ENCODE measurements around the gene CHGA. TPM values are rescaled to one million over a fixed set of nuclear protein-coding genes. Genes with fewer than 3 reads are reported as not detected.

The CHGA gene
- total RNA-seq, 4 donors from 2014 or later: 116 to 425 (median 310) TPM

- Histone ChIP-seq H3K27ac (no peak overlapping the region), H3K4me3 (no peak overlapping the region), H3K36me3 (peaks cover 0 to 51% (median 0%) of the 10 kb centered on the region in 3 donors), H3K4me1 (no peaks in the 10 kb centered on the region), H3K27me3 (no peaks in the 10 kb centered on the region), H3K9me3 (no peaks in the 10 kb centered on the region)
- DNase-seq: peak in 1 of 3 donors; percentile 64
- no peak for TF ChIP-seq POLR2A (IDR thresholded peaks at IDR 0.05)
- no peak for TF ChIP-seq CTCF (IDR thresholded peaks at IDR 0.05)
Measured at GRCh38 chr14:92937051-92937937, 14.3 kb downstream of the CHGA start.

- Histone ChIP-seq H3K27me3 (no peaks in the 10 kb centered on the region), H3K4me1 (no peaks in the 10 kb centered on the region), H3K4me3 (no peak overlapping the region), H3K9me3 (no peaks in the 10 kb centered on the region), H3K36me3 (peaks cover 0 to 62% (median 0%) of the 10 kb centered on the region in 3 donors), H3K27ac (no peak overlapping the region)
- TF ChIP-seq CTCF (IDR thresholded peaks at IDR 0.05): no peak
- no peak for TF ChIP-seq POLR2A (IDR thresholded peaks at IDR 0.05)
- DNase-seq: no peak
Measured at GRCh38 chr14:92938235-92938875, 15.4 kb downstream of the CHGA start.

GRCh38 chr14:92938890-92939671 is 16.1 kb downstream of the CHGA start:
- Histone ChIP-seq H3K36me3 (peaks cover 0 to 69% (median 0%) of the 10 kb centered on the region in 3 donors), H3K4me1 (no peaks in the 10 kb centered on the region), H3K27ac (no peak overlapping the region), H3K4me3 (no peak overlapping the region), H3K27me3 (no peaks in the 10 kb centered on the region), H3K9me3 (no peaks in the 10 kb centered on the region)
- DNase-seq: no peak
- TF ChIP-seq CTCF (IDR thresholded peaks at IDR 0.05) (no peak), POLR2A (IDR thresholded peaks at IDR 0.05) (no peak)

GRCh38 chr14:92939699-92940098 is 16.7 kb downstream of the CHGA start:
- H3K9me3 ChIP-seq: no peaks in the 10 kb centered on the region
- H3K4me3 ChIP-seq: no peak overlapping the region
- no peaks in the 10 kb centered on the region for H3K27me3 ChIP-seq
- H3K4me1 ChIP-seq: no peaks in the 10 kb centered on the region
- TF ChIP-seq POLR2A (IDR thresholded peaks at IDR 0.05) (no peak), CTCF (IDR thresholded peaks at IDR 0.05) (no peak)
- no peak for DNase-seq
- H3K27ac ChIP-seq: no peak overlapping the region
- peaks cover 0 to 75% (median 0%) of the 10 kb centered on the region in 3 donors for H3K36me3 ChIP-seq

- H3K27ac ChIP-seq: no peak overlapping the region
- no peak overlapping the region for H3K4me3 ChIP-seq
- no peak for DNase-seq
- no peak for TF ChIP-seq CTCF (IDR thresholded peaks at IDR 0.05)
- TF ChIP-seq POLR2A (IDR thresholded peaks at IDR 0.05): no peak
- no peaks in the 10 kb centered on the region for H3K4me1 ChIP-seq
- H3K9me3 ChIP-seq: no peaks in the 10 kb centered on the region
- H3K36me3 ChIP-seq: peaks cover 0 to 83% (median 0%) of the 10 kb centered on the region in 3 donors
- no peaks in the 10 kb centered on the region for H3K27me3 ChIP-seq
Measured at GRCh38 chr14:92940543-92940942, 17.6 kb downstream of the CHGA start.

Measured in Peyer's patch (tissue), 4 donors.